Activated naive CD4-positive, alpha-beta T cell treated with anti-CD3 and anti-CD28 coated beads, Interleukin-2, amount 50 U/mL, for 24 hours (primary cell): ENCODE results near the gene CREB5.

ENCODE experiments used
- H3K27ac Mint-ChIP-seq: one replicate; pipeline ENCODE4 v1.8.0; 2021; ENCODE audit warnings: mild to moderate bottlenecking, mixed read lengths
- H3K27me3 Mint-ChIP-seq: one replicate; pipeline ENCODE4 v1.8.0; 2021; ENCODE audit warnings: mixed read lengths
- H3K36me3 Mint-ChIP-seq: one replicate; pipeline ENCODE4 v1.8.0; 2021; ENCODE audit warnings: mixed read lengths
- H3K4me1 Mint-ChIP-seq: one replicate; pipeline ENCODE4 v1.8.0; 2021; ENCODE audit warnings: mixed read lengths
- H3K4me3 Mint-ChIP-seq: one replicate; pipeline ENCODE4 v1.8.0; 2021; ENCODE audit warnings: mild to moderate bottlenecking, mixed read lengths
- H3K9me3 Mint-ChIP-seq: one replicate; pipeline ENCODE4 v1.8.0; 2021; ENCODE audit warnings: mixed read lengths

The CREB5 gene

GRCh38 chr7:28617308-28617880 is 205.1 kb downstream of the CREB5 start:
- no peaks in the 10 kb centered on the region for H3K36me3 Mint-ChIP-seq
- no peak overlapping the region for H3K4me3 Mint-ChIP-seq
- H3K4me1 Mint-ChIP-seq, result no peaks in the 10 kb centered on the region
- H3K27me3 Mint-ChIP-seq, result peaks cover 3% of the 10 kb centered on the region
- no peak overlapping the region for H3K27ac Mint-ChIP-seq
- H3K9me3 Mint-ChIP-seq, result no peaks in the 10 kb centered on the region

GRCh38 chr7:28618383-28618782 is 206.1 kb downstream of the CREB5 start:
- H3K27ac Mint-ChIP-seq, result no peak overlapping the region
- H3K4me3 Mint-ChIP-seq, result no peak overlapping the region
- no peaks in the 10 kb centered on the region for H3K4me1 Mint-ChIP-seq
- H3K9me3 Mint-ChIP-seq, result no peaks in the 10 kb centered on the region
- peaks cover 3% of the 10 kb centered on the region for H3K27me3 Mint-ChIP-seq
- no peaks in the 10 kb centered on the region for H3K36me3 Mint-ChIP-seq

- Mint-ChIP-seq H3K4me3 (no peak overlapping the region), H3K4me1 (no peaks in the 10 kb centered on the region), H3K27me3 (peaks cover 3% of the 10 kb centered on the region), H3K27ac (no peak overlapping the region), H3K36me3 (no peaks in the 10 kb centered on the region), H3K9me3 (no peaks in the 10 kb centered on the region)
Measured at GRCh38 chr7:28619256-28619655, 206.9 kb downstream of the CREB5 start.

GRCh38 chr7:28621369-28621841 is 209.1 kb downstream of the CREB5 start:
- no peaks in the 10 kb centered on the region for H3K4me1 Mint-ChIP-seq
- H3K4me3 Mint-ChIP-seq, result no peak overlapping the region
- no peaks in the 10 kb centered on the region for H3K9me3 Mint-ChIP-seq
- H3K27ac Mint-ChIP-seq, result no peak overlapping the region
- H3K27me3 Mint-ChIP-seq, result peaks cover 6% of the 10 kb centered on the region
- H3K36me3 Mint-ChIP-seq, result no peaks in the 10 kb centered on the region

- H3K27me3 Mint-ChIP-seq, result peaks cover 12% of the 10 kb centered on the region
- H3K4me1 Mint-ChIP-seq, result no peaks in the 10 kb centered on the region
- no peak overlapping the region for H3K4me3 Mint-ChIP-seq
- H3K36me3 Mint-ChIP-seq, result no peaks in the 10 kb centered on the region
- no peak overlapping the region for H3K27ac Mint-ChIP-seq
- H3K9me3 Mint-ChIP-seq, result no peaks in the 10 kb centered on the region
Measured at GRCh38 chr7:28623105-28623730, 210.9 kb downstream of the CREB5 start.

- no peaks in the 10 kb centered on the region for H3K4me1 Mint-ChIP-seq
- H3K36me3 Mint-ChIP-seq, result no peaks in the 10 kb centered on the region
- peaks cover 16% of the 10 kb centered on the region for H3K27me3 Mint-ChIP-seq
- no peaks in the 10 kb centered on the region for H3K9me3 Mint-ChIP-seq
- no peak overlapping the region for H3K4me3 Mint-ChIP-seq
- H3K27ac Mint-ChIP-seq, result no peak overlapping the region
Measured at GRCh38 chr7:28623863-28624262, 211.5 kb downstream of the CREB5 start.

- H3K4me1 Mint-ChIP-seq, result no peaks in the 10 kb centered on the region
- peaks cover 14% of the 10 kb centered on the region for H3K27me3 Mint-ChIP-seq
- H3K9me3 Mint-ChIP-seq, result no peaks in the 10 kb centered on the region
Measured at GRCh38 chr7:28625432-28625831, 213.1 kb downstream of the CREB5 start.

GRCh38 chr7:28626221-28626620 is 213.9 kb downstream of the CREB5 start:
- H3K27me3 Mint-ChIP-seq, result peaks cover 12% of the 10 kb centered on the region
- H3K27ac Mint-ChIP-seq, result no peak overlapping the region
- no peaks in the 10 kb centered on the region for H3K4me1 Mint-ChIP-seq
- H3K9me3 Mint-ChIP-seq, result no peaks in the 10 kb centered on the region
- no peaks in the 10 kb centered on the region for H3K36me3 Mint-ChIP-seq
- no peak overlapping the region for H3K4me3 Mint-ChIP-seq

More at GRCh38 chr7:28625432-28625831, 213.1 kb downstream of the CREB5 start:
- Mint-ChIP-seq H3K4me3 (no peak overlapping the region), H3K36me3 (no peaks in the 10 kb centered on the region), H3K27ac (no peak overlapping the region)

GRCh38 chr7:28626624-28627262 is 214.4 kb downstream of the CREB5 start:
- H3K36me3 Mint-ChIP-seq, result no peaks in the 10 kb centered on the region
- H3K9me3 Mint-ChIP-seq, result no peaks in the 10 kb centered on the region
- no peak overlapping the region for H3K27ac Mint-ChIP-seq
- H3K27me3 Mint-ChIP-seq, result peaks cover 14% of the 10 kb centered on the region
- no peak overlapping the region for H3K4me3 Mint-ChIP-seq
- no peaks in the 10 kb centered on the region for H3K4me1 Mint-ChIP-seq

GRCh38 chr7:28627263-28627653 is 214.9 kb downstream of the CREB5 start:
- H3K9me3 Mint-ChIP-seq, result no peaks in the 10 kb centered on the region
- H3K27me3 Mint-ChIP-seq, result peaks cover 14% of the 10 kb centered on the region
- no peaks in the 10 kb centered on the region for H3K4me1 Mint-ChIP-seq

GRCh38 chr7:28627896-28628295 is 215.6 kb downstream of the CREB5 start:
- Mint-ChIP-seq H3K36me3 (no peaks in the 10 kb centered on the region), H3K9me3 (no peaks in the 10 kb centered on the region), H3K4me3 (no peak overlapping the region), H3K27ac (no peak overlapping the region), H3K27me3 (peaks cover 15% of the 10 kb centered on the region), H3K4me1 (no peaks in the 10 kb centered on the region)

More at GRCh38 chr7:28627263-28627653, 214.9 kb downstream of the CREB5 start:
- no peak overlapping the region for H3K4me3 Mint-ChIP-seq
- H3K27ac Mint-ChIP-seq, result no peak overlapping the region
- H3K36me3 Mint-ChIP-seq, result no peaks in the 10 kb centered on the region

- peaks cover 15% of the 10 kb centered on the region for H3K27me3 Mint-ChIP-seq
- no peaks in the 10 kb centered on the region for H3K9me3 Mint-ChIP-seq
- no peaks in the 10 kb centered on the region for H3K36me3 Mint-ChIP-seq
- no peaks in the 10 kb centered on the region for H3K4me1 Mint-ChIP-seq
- H3K4me3 Mint-ChIP-seq, result no peak overlapping the region
- H3K27ac Mint-ChIP-seq, result no peak overlapping the region
Measured at GRCh38 chr7:28629216-28629842, 217.0 kb downstream of the CREB5 start.

- no peak overlapping the region for H3K27ac Mint-ChIP-seq
- no peaks in the 10 kb centered on the region for H3K36me3 Mint-ChIP-seq
- no peaks in the 10 kb centered on the region for H3K4me1 Mint-ChIP-seq
- H3K4me3 Mint-ChIP-seq, result no peak overlapping the region
- H3K9me3 Mint-ChIP-seq, result no peaks in the 10 kb centered on the region
- peaks cover 15% of the 10 kb centered on the region for H3K27me3 Mint-ChIP-seq
Measured at GRCh38 chr7:28630350-28630749, 218.0 kb downstream of the CREB5 start.

GRCh38 chr7:28631995-28632394 is 219.7 kb downstream of the CREB5 start:
- H3K36me3 Mint-ChIP-seq, result no peaks in the 10 kb centered on the region
- no peak overlapping the region for H3K4me3 Mint-ChIP-seq
- no peaks in the 10 kb centered on the region for H3K4me1 Mint-ChIP-seq
- no peak overlapping the region for H3K27ac Mint-ChIP-seq
- no peaks in the 10 kb centered on the region for H3K9me3 Mint-ChIP-seq
- H3K27me3 Mint-ChIP-seq, result peaks cover 13% of the 10 kb centered on the region

GRCh38 chr7:28638914-28639313 is 226.6 kb downstream of the CREB5 start:
- Mint-ChIP-seq H3K4me3 (no peak overlapping the region), H3K36me3 (no peaks in the 10 kb centered on the region), H3K4me1 (no peaks in the 10 kb centered on the region), H3K9me3 (no peaks in the 10 kb centered on the region), H3K27me3 (peaks cover 5% of the 10 kb centered on the region), H3K27ac (no peak overlapping the region)

- Mint-ChIP-seq H3K4me3 (no peak overlapping the region), H3K9me3 (no peaks in the 10 kb centered on the region), H3K4me1 (no peaks in the 10 kb centered on the region), H3K36me3 (no peaks in the 10 kb centered on the region), H3K27me3 (peaks cover 5% of the 10 kb centered on the region), H3K27ac (no peak overlapping the region)
Measured at GRCh38 chr7:28640001-28640400, 227.7 kb downstream of the CREB5 start.
